ENCODE data around the gene TM9SF3. TPM values are rescaled to one million over a fixed set of nuclear protein-coding genes. Genes with fewer than 3 reads are reported as not detected.

The TM9SF3 gene
- 88.5 and 96.1 TPM in 2 replicates for total RNA-seq (2012; rRNA removed)

- Histone ChIP-seq H3K4me1 (ENCODE audit: control insufficient read depth, insufficient read depth, low read length) (peaks cover 19% of the 10 kb centered on the region), H3K9ac (ENCODE audit: low read depth, low read length) (peak within 1 kb of the TSS; percentile 99), H3K4me2 (ENCODE audit: low read length) (peak within 1 kb of the TSS; percentile 84), H3K4me3 (ENCODE audit: low read length) (peak within 1 kb of the TSS; percentile 99), H3K36me3 (ENCODE audit: insufficient read depth, low read length) (no peaks in the 10 kb centered on the region), H3K27me3 (ENCODE audit: control insufficient read depth, insufficient read depth, low read length) (no peaks in the 10 kb centered on the region), H3K9me3 (replicated peaks; ENCODE audit: low read length) (no peaks in the 10 kb centered on the region)
These were observed at the start of gene TM9SF3 for GRCh38 chr10:96586419-96587263. Gene TM9SF3, minus strand, starts transcription at chr10:96587012. Its CDS starts 177 bp downstream, at chr10:96586835.

- no peak overlapping the region for H3K4me3 ChIP-seq (ENCODE audit: low read length)
- H3K9me3 ChIP-seq (replicated peaks; ENCODE audit: low read length): no peaks in the 10 kb centered on the region
- no peaks in the 10 kb centered on the region for H3K4me1 ChIP-seq (ENCODE audit: control insufficient read depth, insufficient read depth, low read length)
- no peak overlapping the region for H3K9ac ChIP-seq (ENCODE audit: low read depth, low read length)
- no peaks in the 10 kb centered on the region for H3K36me3 ChIP-seq (ENCODE audit: insufficient read depth, low read length)
- peaks cover 9% of the 10 kb centered on the region for H3K27me3 ChIP-seq (ENCODE audit: control insufficient read depth, insufficient read depth, low read length)
- no peak overlapping the region for H3K4me2 ChIP-seq (ENCODE audit: low read length)
These were observed 49.7 kb upstream of the TM9SF3 start for GRCh38 chr10:96636551-96636950.

- Histone ChIP-seq H3K4me3 (ENCODE audit: low read length) (no peak overlapping the region), H3K36me3 (ENCODE audit: insufficient read depth, low read length) (no peaks in the 10 kb centered on the region), H3K27me3 (ENCODE audit: control insufficient read depth, insufficient read depth, low read length) (peaks cover 8% of the 10 kb centered on the region), H3K4me2 (ENCODE audit: low read length) (no peak overlapping the region), H3K9ac (ENCODE audit: low read depth, low read length) (no peak overlapping the region), H3K9me3 (replicated peaks; ENCODE audit: low read length) (no peaks in the 10 kb centered on the region), H3K4me1 (ENCODE audit: control insufficient read depth, insufficient read depth, low read length) (no peaks in the 10 kb centered on the region)
These were observed 46.3 kb upstream of the TM9SF3 start for GRCh38 chr10:96632974-96633710.

- H3K9ac ChIP-seq (ENCODE audit: low read depth, low read length): no peak overlapping the region
- H3K4me1 ChIP-seq (ENCODE audit: control insufficient read depth, insufficient read depth, low read length): no peaks in the 10 kb centered on the region
- no peak overlapping the region for H3K4me3 ChIP-seq (ENCODE audit: low read length)
- H3K9me3 ChIP-seq (replicated peaks; ENCODE audit: low read length): no peaks in the 10 kb centered on the region
- no peak overlapping the region for H3K4me2 ChIP-seq (ENCODE audit: low read length)
- peaks cover 4% of the 10 kb centered on the region for H3K27me3 ChIP-seq (ENCODE audit: control insufficient read depth, insufficient read depth, low read length)
- no peaks in the 10 kb centered on the region for H3K36me3 ChIP-seq (ENCODE audit: insufficient read depth, low read length)
These were observed 40.5 kb upstream of the TM9SF3 start for GRCh38 chr10:96627292-96627691.

GRCh38 chr10:96626795-96627194 lies 40.0 kb upstream of the TM9SF3 start:
- H3K4me3 ChIP-seq (ENCODE audit: low read length): no peak overlapping the region
- no peak overlapping the region for H3K4me2 ChIP-seq (ENCODE audit: low read length)
- no peaks in the 10 kb centered on the region for H3K36me3 ChIP-seq (ENCODE audit: insufficient read depth, low read length)
- H3K9me3 ChIP-seq (replicated peaks; ENCODE audit: low read length): no peaks in the 10 kb centered on the region
- peaks cover 4% of the 10 kb centered on the region for H3K27me3 ChIP-seq (ENCODE audit: control insufficient read depth, insufficient read depth, low read length)
- no peak overlapping the region for H3K9ac ChIP-seq (ENCODE audit: low read depth, low read length)
- no peaks in the 10 kb centered on the region for H3K4me1 ChIP-seq (ENCODE audit: control insufficient read depth, insufficient read depth, low read length)

GRCh38 chr10:96625173-96625572 lies 38.4 kb upstream of the TM9SF3 start:
- no peak overlapping the region for H3K4me2 ChIP-seq (ENCODE audit: low read length)
- no peaks in the 10 kb centered on the region for H3K27me3 ChIP-seq (ENCODE audit: control insufficient read depth, insufficient read depth, low read length)
- H3K4me3 ChIP-seq (ENCODE audit: low read length): no peak overlapping the region
- H3K36me3 ChIP-seq (ENCODE audit: insufficient read depth, low read length): no peaks in the 10 kb centered on the region
- no peaks in the 10 kb centered on the region for H3K9me3 ChIP-seq (replicated peaks; ENCODE audit: low read length)
- no peak overlapping the region for H3K9ac ChIP-seq (ENCODE audit: low read depth, low read length)
- H3K4me1 ChIP-seq (ENCODE audit: control insufficient read depth, insufficient read depth, low read length): no peaks in the 10 kb centered on the region

GRCh38 chr10:96622013-96622787 lies 35.4 kb upstream of the TM9SF3 start:
- Histone ChIP-seq H3K4me1 (ENCODE audit: control insufficient read depth, insufficient read depth, low read length) (peaks cover 4% of the 10 kb centered on the region), H3K4me3 (ENCODE audit: low read length) (no peak overlapping the region), H3K4me2 (ENCODE audit: low read length) (no peak overlapping the region), H3K9ac (ENCODE audit: low read depth, low read length) (no peak overlapping the region), H3K9me3 (replicated peaks; ENCODE audit: low read length) (no peaks in the 10 kb centered on the region), H3K27me3 (ENCODE audit: control insufficient read depth, insufficient read depth, low read length) (peaks cover 3% of the 10 kb centered on the region), H3K36me3 (ENCODE audit: insufficient read depth, low read length) (no peaks in the 10 kb centered on the region)

GRCh38 chr10:96619796-96620773 lies 33.3 kb upstream of the TM9SF3 start:
- no peak overlapping the region for H3K4me2 ChIP-seq (ENCODE audit: low read length)
- no peak overlapping the region for H3K4me3 ChIP-seq (ENCODE audit: low read length)
- no peaks in the 10 kb centered on the region for H3K9me3 ChIP-seq (replicated peaks; ENCODE audit: low read length)
- H3K4me1 ChIP-seq (ENCODE audit: control insufficient read depth, insufficient read depth, low read length): peaks cover 4% of the 10 kb centered on the region
- H3K27me3 ChIP-seq (ENCODE audit: control insufficient read depth, insufficient read depth, low read length): peaks cover 3% of the 10 kb centered on the region
- no peak overlapping the region for H3K9ac ChIP-seq (ENCODE audit: low read depth, low read length)
- no peaks in the 10 kb centered on the region for H3K36me3 ChIP-seq (ENCODE audit: insufficient read depth, low read length)

- no peaks in the 10 kb centered on the region for H3K9me3 ChIP-seq (replicated peaks; ENCODE audit: low read length)
- no peaks in the 10 kb centered on the region for H3K36me3 ChIP-seq (ENCODE audit: insufficient read depth, low read length)
- H3K27me3 ChIP-seq (ENCODE audit: control insufficient read depth, insufficient read depth, low read length): peaks cover 3% of the 10 kb centered on the region
- H3K4me3 ChIP-seq (ENCODE audit: low read length): no peak overlapping the region
- H3K4me1 ChIP-seq (ENCODE audit: control insufficient read depth, insufficient read depth, low read length): peaks cover 14% of the 10 kb centered on the region
- H3K9ac ChIP-seq (ENCODE audit: low read depth, low read length): no peak overlapping the region
- H3K4me2 ChIP-seq (ENCODE audit: low read length): no peak overlapping the region
These were observed 32.3 kb upstream of the TM9SF3 start for GRCh38 chr10:96619120-96619519.

GRCh38 chr10:96618653-96619052 lies 31.8 kb upstream of the TM9SF3 start:
- H3K4me2 ChIP-seq (ENCODE audit: low read length): no peak overlapping the region
- H3K9me3 ChIP-seq (replicated peaks; ENCODE audit: low read length): no peaks in the 10 kb centered on the region
- H3K27me3 ChIP-seq (ENCODE audit: control insufficient read depth, insufficient read depth, low read length): peaks cover 3% of the 10 kb centered on the region
- peaks cover 14% of the 10 kb centered on the region for H3K4me1 ChIP-seq (ENCODE audit: control insufficient read depth, insufficient read depth, low read length)
- H3K36me3 ChIP-seq (ENCODE audit: insufficient read depth, low read length): no peaks in the 10 kb centered on the region
- H3K4me3 ChIP-seq (ENCODE audit: low read length): no peak overlapping the region
- no peak overlapping the region for H3K9ac ChIP-seq (ENCODE audit: low read depth, low read length)
